ENCODE results near the gene FCHSD2. TPM values are rescaled to one million over a fixed set of nuclear protein-coding genes. Genes with fewer than 3 reads are reported as not detected.

Gene FCHSD2
- total RNA-seq, 4 donors from 2014 or later = 6.7 to 14.7 (median 8.5) TPM

- WGBS, 2 donors = 86 to 96% methylated on average over 5 to 8 of the region's 8 CpGs
- no peak overlapping the region for H3K4me3 ChIP-seq (ENCODE audit: low read depth, poor library complexity, severe bottlenecking)
- DNase-seq (ENCODE audit: low spot score in 2 of 2) = peak in 1 of 2 donors; percentile 81
- TF ChIP-seq CTCF (IDR thresholded peaks at IDR 0.05) (no peak), POLR2A (IDR thresholded peaks at IDR 0.05) (no peak)
- intact Hi-C loops (cut with DNase I; ENCODE audit: low total_unique reads) = no loop called here
These were observed 315.1 kb downstream of the FCHSD2 start for GRCh38 chr11:72826942-72827480.

DNA sequence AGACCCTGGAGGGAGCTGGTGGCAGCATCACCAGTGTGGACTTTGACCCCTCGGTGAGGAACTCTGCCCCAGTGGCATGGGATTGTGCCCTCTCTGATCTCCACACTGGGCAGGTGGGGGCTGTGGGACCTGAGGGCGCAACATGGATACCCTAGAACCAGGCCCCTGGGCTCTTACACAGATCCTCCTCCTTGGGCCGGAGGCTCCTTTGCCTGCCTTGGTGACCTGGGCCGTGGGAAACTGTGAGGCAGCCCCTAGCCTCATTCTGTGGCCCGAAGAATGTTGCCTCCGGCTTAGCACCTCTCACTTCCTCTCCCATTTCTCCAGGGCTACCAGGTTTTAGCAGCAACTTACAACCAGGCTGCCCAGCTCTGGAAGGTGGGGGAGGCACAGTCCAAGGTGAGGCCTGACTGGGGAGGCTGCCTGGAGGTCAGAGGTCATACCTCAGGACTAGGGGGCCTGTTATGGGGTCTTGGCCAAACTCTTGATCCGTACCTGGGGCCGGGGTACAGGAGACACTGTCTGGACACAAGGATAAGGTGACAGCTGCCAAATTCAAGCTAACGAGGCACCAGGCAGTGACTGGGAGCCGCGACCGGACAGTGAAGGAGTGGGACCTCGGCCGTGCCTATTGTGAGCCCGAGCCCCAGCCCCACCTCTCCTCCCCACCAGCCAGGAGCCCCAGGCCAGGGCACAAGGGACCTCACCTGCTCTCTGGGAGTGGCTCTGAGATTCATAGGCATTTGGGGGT lies 315.8 kb downstream of the FCHSD2 start:
- no peak overlapping the region for H3K4me3 ChIP-seq (ENCODE audit: low read depth, poor library complexity, severe bottlenecking)
- intact Hi-C loops (cut with DNase I; ENCODE audit: low total_unique reads) = no loop called here
- peak in 1 of 2 donors; percentile 82 for DNase-seq (ENCODE audit: low spot score in 2 of 2)
- TF ChIP-seq CTCF (IDR thresholded peaks at IDR 0.05) (no peak), POLR2A (IDR thresholded peaks at IDR 0.05) (no peak)
- WGBS, 2 donors = 92 to 94% methylated on average over 14 to 15 of the region's 15 CpGs

GRCh38 chr11:72825661-72826060 lies 316.5 kb downstream of the FCHSD2 start:
- no peak overlapping the region for H3K4me3 ChIP-seq (ENCODE audit: low read depth, poor library complexity, severe bottlenecking)
- WGBS, 2 donors = 63 to 78% methylated on average over 4 of the region's 4 CpGs
- intact Hi-C loops (cut with DNase I; ENCODE audit: low total_unique reads) = no loop called here

DNA sequence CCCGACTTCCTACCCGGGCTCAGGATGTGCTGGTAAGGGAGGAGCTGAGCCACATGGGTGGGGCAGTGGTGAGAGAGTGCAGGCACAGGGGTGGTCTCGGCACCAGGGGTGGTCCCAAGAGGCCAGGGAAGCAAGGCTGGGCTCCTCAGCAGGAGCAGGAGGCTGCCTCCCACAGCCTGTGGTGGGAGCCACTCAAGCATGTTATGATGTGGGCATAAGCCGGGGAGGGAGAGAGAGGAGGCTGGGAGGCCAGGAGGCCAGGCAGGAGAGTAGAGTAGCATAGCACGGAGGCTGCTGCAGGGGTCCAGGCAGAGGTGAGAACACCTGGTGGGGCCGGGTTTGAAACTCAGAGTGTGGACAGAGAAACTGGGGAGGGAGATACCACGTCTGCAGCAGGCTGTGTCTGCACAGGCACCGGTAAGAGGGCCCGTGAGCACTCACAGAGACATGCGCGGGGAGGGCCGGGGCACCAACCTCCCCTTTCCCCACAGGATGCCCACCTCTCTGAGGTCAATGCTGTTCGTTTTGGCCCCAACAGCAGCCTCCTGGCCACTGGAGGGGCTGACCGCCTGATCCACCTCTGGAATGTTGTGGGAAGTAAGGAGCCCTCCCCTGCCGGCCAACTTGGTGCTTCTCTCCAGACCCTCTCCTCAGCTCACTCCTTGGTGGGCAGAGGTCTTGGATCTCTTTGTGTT lies 317.2 kb downstream of the FCHSD2 start:
- no peak for TF ChIP-seq POLR2A (IDR thresholded peaks at IDR 0.05)
- H3K4me3 ChIP-seq (ENCODE audit: low read depth, poor library complexity, severe bottlenecking) = no peak overlapping the region
- intact Hi-C loops (cut with DNase I; ENCODE audit: low total_unique reads) = no loop called here
- 78 to 79% methylated on average over 15 of the region's 15 CpGs for WGBS, 2 donors
- DNase-seq (ENCODE audit: low spot score in 2 of 2) = no peak

More at GRCh38 chr11:72825661-72826060, 316.5 kb downstream of the FCHSD2 start:
- TF ChIP-seq POLR2A (IDR thresholded peaks at IDR 0.05) (no peak), CTCF (IDR thresholded peaks at IDR 0.05) (no peak)
- DNase-seq (ENCODE audit: low spot score in 2 of 2) = peak in 1 of 2 donors; percentile 76

DNA sequence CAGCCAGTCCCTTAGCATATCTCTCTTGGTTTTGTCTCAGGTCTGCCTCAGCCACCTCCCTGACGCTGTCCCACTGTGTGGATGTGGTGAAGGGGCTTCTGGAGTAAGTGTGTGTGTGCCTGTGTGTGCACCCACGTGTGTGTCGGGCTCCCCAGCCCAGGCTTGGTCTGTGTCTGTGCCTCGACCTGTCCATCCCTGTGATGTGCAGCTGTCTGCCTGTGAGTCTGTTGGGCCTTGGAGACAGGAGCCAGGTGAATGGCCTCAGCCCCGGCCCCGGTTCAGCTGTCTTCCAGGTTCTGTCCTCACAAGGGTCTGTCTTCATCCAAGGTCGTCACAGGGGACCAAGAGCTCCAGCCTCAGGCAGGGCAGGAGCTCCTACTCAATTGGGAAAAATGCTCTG lies 318.1 kb downstream of the FCHSD2 start:
- 64 to 86% methylated on average over 6 to 7 of the region's 7 CpGs for WGBS, 2 donors
- intact Hi-C loops (cut with DNase I; ENCODE audit: low total_unique reads) = no loop called here
- no peak for TF ChIP-seq POLR2A (IDR thresholded peaks at IDR 0.05)
- TF ChIP-seq CTCF (IDR thresholded peaks at IDR 0.05) = no peak

GRCh38 chr11:72823105-72823804 lies 318.9 kb downstream of the FCHSD2 start:
- intact Hi-C loops (cut with DNase I; ENCODE audit: low total_unique reads) = no loop called here
- WGBS, 2 donors = 85 to 89% methylated on average over 9 of the region's 9 CpGs
- no peak overlapping the region for H3K4me3 ChIP-seq (ENCODE audit: low read depth, poor library complexity, severe bottlenecking)
- TF ChIP-seq CTCF (IDR thresholded peaks at IDR 0.05) (no peak), POLR2A (IDR thresholded peaks at IDR 0.05) (no peak)
- DNase-seq (ENCODE audit: low spot score in 2 of 2) = no peak

More for the DNA sequence above, 318.1 kb downstream of the FCHSD2 start:
- no peak for DNase-seq (ENCODE audit: low spot score in 2 of 2)
- H3K4me3 ChIP-seq (ENCODE audit: low read depth, poor library complexity, severe bottlenecking) = no peak overlapping the region

Data from lower leg skin (tissue), 4 donors.